WERI-Rb-1 (cell line): Measurements from ENCODE around the gene PNPLA1.

Experiments used
- DNase-seq: peaks from one replicate; pipeline ENCODE4 v3.0.0-alpha.2; 2020
- H3K27ac ChIP-seq: fragments of 250-450 bp; sonication (Bioruptor Pico); 2 replicates; pipeline ENCODE4 v1.5.1; 2020; ENCODE audit warnings: mild to moderate bottlenecking, moderate library complexity
- H3K27me3 ChIP-seq: fragments of 250-450 bp; sonication (Bioruptor Pico); 2 replicates; pipeline ENCODE4 v1.5.1; 2021; ENCODE audit warnings: mild to moderate bottlenecking, low read depth, moderate library complexity; ENCODE audit not compliant: insufficient read depth, severe bottlenecking
- H3K36me3 ChIP-seq: fragments of 250-450 bp; sonication (Bioruptor Pico); 2 replicates; pipeline ENCODE4 v1.5.1; 2020; ENCODE audit warnings: mild to moderate bottlenecking, moderate library complexity
- H3K4me3 ChIP-seq: 2 replicates; pipeline ENCODE4 v1.5.1; 2011; ENCODE audit warnings: low read depth, mild to moderate bottlenecking, control low read depth, low read length
- H3K9me3 ChIP-seq: fragments of 250-450 bp; sonication (Bioruptor Pico); 2 replicates; pipeline ENCODE4 v1.5.1; 2021; ENCODE audit warnings: mild to moderate bottlenecking, moderate library complexity; ENCODE audit not compliant: severe bottlenecking
- CTCF ChIP-seq: IDR thresholded peaks from 2 replicates; pipeline ENCODE4 v1.5.1; 2011; ENCODE audit warnings: low read depth, mild to moderate bottlenecking, control low read depth, inconsistent platforms, low read length

PNPLA1 gene

GRCh38 chr6:36319821-36320220, 50.0 kb downstream of the PNPLA1 start:
- TF ChIP-seq CTCF = no peak
- Histone ChIP-seq H3K27ac (no peak overlapping the region), H3K36me3 (no peaks in the 10 kb centered on the region)

GRCh38 chr6:36320475-36320874, 50.6 kb downstream of the PNPLA1 start:
- Histone ChIP-seq H3K27me3 (no peaks in the 10 kb centered on the region), H3K9me3 (no peaks in the 10 kb centered on the region), H3K36me3 (no peaks in the 10 kb centered on the region), H3K27ac (no peak overlapping the region), H3K4me3 (no peak overlapping the region)
- DNase-seq = no peak
- TF ChIP-seq CTCF = no peak

More at GRCh38 chr6:36319821-36320220, 50.0 kb downstream of the PNPLA1 start:
- Histone ChIP-seq H3K9me3 (no peaks in the 10 kb centered on the region), H3K27me3 (no peaks in the 10 kb centered on the region), H3K4me3 (peak overlapping the region; percentile 14; the same call in 1 of the 2 replicates)
- no peak for DNase-seq

DNA sequence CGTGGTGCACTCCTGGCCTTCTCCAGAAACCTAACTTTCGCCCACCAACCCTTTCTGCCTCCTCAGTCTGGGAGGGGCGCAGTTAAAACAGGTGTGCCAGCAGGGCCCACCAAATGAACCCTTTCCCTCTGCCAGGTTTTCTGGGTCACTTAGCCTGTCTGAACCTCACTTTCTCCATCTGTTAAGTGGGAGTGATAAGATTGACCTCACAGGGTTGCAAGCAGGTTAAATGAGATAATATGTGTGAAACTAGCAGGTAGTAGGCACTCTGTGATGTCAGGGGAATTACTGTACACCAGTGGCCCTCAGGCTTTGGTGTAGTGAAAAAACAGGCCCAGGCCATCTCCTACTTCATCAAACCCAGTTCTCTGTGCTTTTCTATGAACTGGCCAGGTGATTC, 52.7 kb downstream of the PNPLA1 start:
- Histone ChIP-seq H3K27me3 (no peaks in the 10 kb centered on the region), H3K4me3 (no peak overlapping the region), H3K9me3 (no peaks in the 10 kb centered on the region), H3K36me3 (no peaks in the 10 kb centered on the region), H3K27ac (no peak overlapping the region)
- DNase-seq = no peak
- TF ChIP-seq CTCF = no peak

DNA sequence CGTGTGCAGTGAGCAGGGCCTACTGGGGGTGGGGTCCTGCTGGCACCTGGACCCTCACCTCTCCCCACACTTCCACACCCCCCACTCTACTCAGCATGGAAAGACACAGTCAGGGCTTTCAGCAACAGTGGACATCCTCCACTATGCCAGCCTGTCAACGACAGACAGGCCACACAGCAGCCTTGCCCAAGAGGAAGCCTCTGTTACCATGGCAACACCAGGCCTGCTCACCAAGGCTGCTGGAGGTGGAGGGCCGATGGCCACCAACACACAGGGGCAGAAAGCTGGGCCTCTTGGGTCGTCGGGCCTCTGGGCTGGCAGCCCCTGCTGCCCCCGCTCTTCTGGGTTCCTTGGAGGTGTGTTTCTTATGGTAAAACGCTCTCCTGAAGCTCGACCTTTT, 53.2 kb downstream of the PNPLA1 start:
- Histone ChIP-seq H3K9me3 (no peaks in the 10 kb centered on the region), H3K27ac (no peak overlapping the region), H3K27me3 (no peaks in the 10 kb centered on the region), H3K4me3 (no peak overlapping the region), H3K36me3 (no peaks in the 10 kb centered on the region)
- DNase-seq = no peak
- TF ChIP-seq CTCF = no peak

- H3K27me3 ChIP-seq = no peaks in the 10 kb centered on the region
These were observed 54.3 kb downstream of the PNPLA1 start for GRCh38 chr6:36324191-36324590.

More at GRCh38 chr6:36324191-36324590, 54.3 kb downstream of the PNPLA1 start:
- Histone ChIP-seq H3K27ac (no peak overlapping the region), H3K36me3 (no peaks in the 10 kb centered on the region), H3K9me3 (no peaks in the 10 kb centered on the region), H3K4me3 (no peak overlapping the region)
- DNase-seq = no peak
- no peak for TF ChIP-seq CTCF
